ENCODE data around the gene PRDX2. TPM values are rescaled to one million over a fixed set of nuclear protein-coding genes. Genes with fewer than 3 reads are reported as not detected.

PRDX2 gene
- total RNA-seq, 6 donors from 2014 or later = 57.6 to 173 (median 123) TPM

- no peaks in the 10 kb centered on the region for H3K36me3 ChIP-seq
- 2 to 5% methylated on average over 19 to 41 of the region's 44 CpGs for whole genome bisulfite sequencing, 2 donors
- DNase-seq = peak; percentile 86 to 89
- peak in 1 of 4 donors; percentile 33 for TF ChIP-seq EP300 (IDR thresholded peaks at IDR 0.05)
- TF ChIP-seq POLR2AphosphoS5 (IDR thresholded peaks at IDR 0.05) = peak; percentile 61 to 86
- TF ChIP-seq, protein P1, sequence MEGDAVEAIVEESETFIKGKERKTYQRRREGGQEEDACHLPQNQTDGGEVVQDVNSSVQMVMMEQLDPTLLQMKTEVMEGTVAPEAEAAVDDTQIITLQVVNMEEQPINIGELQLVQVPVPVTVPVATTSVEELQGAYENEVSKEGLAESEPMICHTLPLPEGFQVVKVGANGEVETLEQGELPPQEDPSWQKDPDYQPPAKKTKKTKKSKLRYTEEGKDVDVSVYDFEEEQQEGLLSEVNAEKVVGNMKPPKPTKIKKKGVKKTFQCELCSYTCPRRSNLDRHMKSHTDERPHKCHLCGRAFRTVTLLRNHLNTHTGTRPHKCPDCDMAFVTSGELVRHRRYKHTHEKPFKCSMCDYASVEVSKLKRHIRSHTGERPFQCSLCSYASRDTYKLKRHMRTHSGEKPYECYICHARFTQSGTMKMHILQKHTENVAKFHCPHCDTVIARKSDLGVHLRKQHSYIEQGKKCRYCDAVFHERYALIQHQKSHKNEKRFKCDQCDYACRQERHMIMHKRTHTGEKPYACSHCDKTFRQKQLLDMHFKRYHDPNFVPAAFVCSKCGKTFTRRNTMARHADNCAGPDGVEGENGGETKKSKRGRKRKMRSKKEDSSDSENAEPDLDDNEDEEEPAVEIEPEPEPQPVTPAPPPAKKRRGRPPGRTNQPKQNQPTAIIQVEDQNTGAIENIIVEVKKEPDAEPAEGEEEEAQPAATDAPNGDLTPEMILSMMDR (IDR thresholded peaks at IDR 0.05) = peak in 1 of 6 experiments; percentile 18
- TF ChIP-seq POLR2A (IDR thresholded peaks at IDR 0.05) = peak in 1 of 4 donors; percentile 67
- peaks cover 46 to 70% (median 50%) of the 10 kb centered on the region in 4 donors for H3K4me1 ChIP-seq
- H3K4me3 ChIP-seq = peak overlapping the region; percentile 54 to 66 (median 61)
- H3K9me3 ChIP-seq = no peaks in the 10 kb centered on the region
- no peaks in the 10 kb centered on the region for H3K27me3 ChIP-seq
- peak overlapping the region; percentile 93 to 99 (median 97) for H3K27ac ChIP-seq
- peak; percentile 44 to 64 for ATAC-seq (ENCODE audit: low FRiP score in 2 of 2)
Measured at GRCh38 chr19:12778017-12778904, 23.3 kb downstream of the PRDX2 start.

GRCh38 chr19:12777217-12778016 is 24.2 kb downstream of the PRDX2 start:
- peak overlapping the region; percentile 93 to 99 (median 97) for H3K27ac ChIP-seq
- peak overlapping the region; percentile 54 to 66 (median 61) for H3K4me3 ChIP-seq
- peaks cover 41 to 62% (median 44%) of the 10 kb centered on the region in 4 donors for H3K4me1 ChIP-seq
- 10 to 12% methylated on average over 42 to 43 of the region's 43 CpGs for WGBS, 2 donors
- DNase-seq = peak; percentile 87 to 97
- H3K27me3 ChIP-seq = no peaks in the 10 kb centered on the region
- peaks cover 0 to 2% (median 0%) of the 10 kb centered on the region in 4 donors for H3K36me3 ChIP-seq
- TF ChIP-seq EP300 (IDR thresholded peaks at IDR 0.05) (peak in 1 of 4 donors; percentile 18), POLR2AphosphoS5 (IDR thresholded peaks at IDR 0.05) (peak; percentile 58 to 68), POLR2A (IDR thresholded peaks at IDR 0.05) (no peak)
- TF ChIP-seq, protein P1 (IDR thresholded peaks at IDR 0.05) = peak; percentile 91 to 97 (median 96)
- H3K9me3 ChIP-seq = no peaks in the 10 kb centered on the region
- peak; percentile 77 to 81 for ATAC-seq (ENCODE audit: low FRiP score in 2 of 2)

DNA sequence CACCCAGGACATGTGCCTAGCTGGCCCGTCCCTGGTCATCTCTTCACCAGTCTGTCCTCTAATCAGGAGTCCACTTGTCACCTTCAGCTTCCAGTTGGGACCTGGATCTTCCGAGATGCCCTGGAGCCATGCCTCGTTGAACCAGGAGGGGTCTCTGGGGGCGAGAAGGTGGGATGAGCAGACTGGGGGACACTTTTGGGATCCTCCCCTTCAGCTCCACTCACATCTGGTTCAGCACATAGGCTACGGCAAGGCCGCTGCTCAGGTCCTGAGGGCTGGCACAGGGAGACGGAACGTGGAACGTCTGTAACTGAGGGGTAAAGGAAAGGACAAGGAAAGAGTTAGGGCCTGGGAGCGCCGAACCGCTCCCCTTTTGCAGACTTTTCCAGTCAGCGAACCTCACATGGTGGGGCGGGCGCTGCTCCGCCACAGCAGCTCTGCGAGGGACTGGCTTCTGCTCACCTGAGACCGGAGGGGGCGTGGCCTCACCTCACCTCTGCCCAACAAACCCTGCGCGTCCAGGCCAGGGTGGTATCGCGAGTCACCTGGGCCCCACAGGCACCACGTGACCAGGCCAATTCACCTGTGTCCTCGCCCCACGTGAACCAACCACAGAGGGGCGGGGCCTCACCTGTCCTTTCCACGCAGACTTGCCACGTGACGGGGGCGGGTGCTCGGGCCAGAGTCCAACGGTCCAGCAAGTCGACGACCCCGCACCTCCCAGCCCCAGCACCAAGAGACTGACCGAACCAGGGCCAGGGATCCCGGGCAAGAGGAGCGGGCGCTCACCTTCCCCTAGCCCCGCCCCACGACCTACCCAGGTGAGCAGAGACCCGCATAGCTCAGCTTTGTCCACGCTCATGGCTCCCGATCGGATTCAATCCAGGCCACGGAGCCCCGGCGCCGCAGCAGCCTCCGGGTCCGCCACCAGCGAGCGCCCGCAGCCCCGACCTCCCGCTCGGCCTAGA is 26.7 kb downstream of the PRDX2 start, which contains the start of gene HOOK2:
Gene HOOK2, minus strand, starts transcription at position 965 of the 968 bp plus-strand sequence. Its CDS starts 103 bp downstream, at position 862.
- TF ChIP-seq POLR2A (IDR thresholded peaks at IDR 0.05) (peak in 2 of 4 donors; percentile 2 to 61), POLR2AphosphoS5 (IDR thresholded peaks at IDR 0.05) (peak in 1 of 2 donors; percentile 43)
- TF ChIP-seq, protein P1 (IDR thresholded peaks at IDR 0.05) = no peak

DNA sequence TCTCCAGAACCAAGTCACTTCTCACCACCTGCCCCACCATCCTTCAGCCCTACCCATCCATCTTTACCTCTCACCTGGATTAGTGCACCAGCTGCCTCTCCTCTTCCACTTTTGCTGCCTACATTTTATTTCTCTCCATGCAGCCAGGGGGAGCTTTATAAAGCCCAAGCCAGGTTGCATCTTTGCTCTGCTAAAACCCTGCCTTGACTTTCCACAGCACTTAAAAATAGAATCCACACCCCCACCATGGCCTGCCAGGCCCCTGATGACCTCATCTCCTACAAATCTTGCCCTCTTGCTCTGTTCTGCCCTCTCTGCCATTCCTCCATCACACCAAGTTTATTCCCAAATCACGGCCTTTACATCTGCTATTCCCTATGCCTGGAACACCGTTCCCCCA is 28.0 kb downstream of the PRDX2 start:
- TF ChIP-seq, protein P1 (IDR thresholded peaks at IDR 0.05) = no peak
- TF ChIP-seq POLR2A (IDR thresholded peaks at IDR 0.05) = no peak
- TF ChIP-seq EP300 (IDR thresholded peaks at IDR 0.05) = no peak
- ATAC-seq (ENCODE audit: low FRiP score in 2 of 2) (no peak), DNase-seq (no peak)
- peaks cover 16 to 44% (median 28%) of the 10 kb centered on the region in 4 donors for H3K4me1 ChIP-seq
- WGBS, 2 donors = 90 to 91% methylated on average over 2 of the region's 2 CpGs
- H3K27ac ChIP-seq = no peak overlapping the region
- no peaks in the 10 kb centered on the region for H3K9me3 ChIP-seq
- H3K4me3 ChIP-seq = no peak overlapping the region
- no peaks in the 10 kb centered on the region for H3K27me3 ChIP-seq
- peaks cover 0 to 8% (median 3%) of the 10 kb centered on the region in 4 donors for H3K36me3 ChIP-seq

More for the DNA sequence above, 26.7 kb downstream of the PRDX2 start, which contains the start of gene HOOK2:
- DNase-seq (peak; percentile 93 to 99), ATAC-seq (ENCODE audit: low FRiP score in 2 of 2) (peak; percentile 0 to 81)
- peaks cover 0 to 7% (median 2%) of the 10 kb centered on the region in 4 donors for H3K36me3 ChIP-seq
- peak within 1 kb of the TSS; percentile 35 to 78 (median 60) for H3K4me3 ChIP-seq
- H3K27ac ChIP-seq = peak within 1 kb of the TSS; percentile 79 to 97 (median 92)
- WGBS, 2 donors = 19 to 36% methylated on average over 18 to 36 of the region's 58 CpGs
- H3K4me1 ChIP-seq = peaks cover 29 to 54% (median 38%) of the 10 kb centered on the region in 4 donors
- H3K9me3 ChIP-seq = no peaks in the 10 kb centered on the region
- no peaks in the 10 kb centered on the region for H3K27me3 ChIP-seq

All from upper lobe of left lung (tissue), 6 donors.